Renal cortex interstitium (tissue), 15 donors: ENCODE measurements around the gene ZFP69B. TPM values are rescaled to one million over a fixed set of nuclear protein-coding genes. Genes with fewer than 3 reads are reported as not detected.
A peak's percentile ranks its signal among the peaks of the same experiment; 100 is the strongest.

Experiments
- DNase-seq, 11 donors: peaks; one replicate each; pipeline ENCODE4 v3.0.0-alpha.2; 2013; ENCODE audit warnings: low read depth in 9 of 11, low spot score in 4 of 11; ENCODE audit errors: extremely low read depth in 1 of 11
- long read RNA-seq, 16 experiments: transcript quantifications; one replicate each; lab custom pipeline, GENCODE V29; 2026
- polyA plus RNA-seq, 3 donors: library from polyadenylated mRNA; unstranded; fragments of 120-200 nt; gene quantifications; one replicate each; pipeline ENCODE4 v1.2.1, GENCODE V29; 2013; ENCODE audit not compliant: insufficient read length in 3 of 3

Gene ZFP69B
- 1 to 10 TPM; 4.9 to 6.3 (median 5.9) TPM for polyA plus RNA-seq
- long read RNA-seq, donor 1 = 0 reads
- long read RNA-seq, donor 2 = 0 reads
- long read RNA-seq, donor 3 = 0 reads
- long read RNA-seq, donor 4 = 0 reads
- long read RNA-seq, donor 5 = 0 reads
- long read RNA-seq, donor 6, partial matches to known transcripts = 0 of 2 reads
- long read RNA-seq, donor 6, other reads (novel, unspliced or antisense) = 0 of 2 reads
- long read RNA-seq, donor 7 = 0 reads
- long read RNA-seq, donor 8, partial matches to known transcripts = 0 of 1 reads
- long read RNA-seq, donor 8, other reads (novel, unspliced or antisense) = 0 of 1 reads
- long read RNA-seq, donor 9 = 0 reads
- long read RNA-seq, donor 10 = 0 reads
- long read RNA-seq, donor 11 = 0 reads
- long read RNA-seq, donor 12, partial matches to known transcripts = 0 of 1 reads
- long read RNA-seq, donor 12, other reads (novel, unspliced or antisense) = 0 of 1 reads
- long read RNA-seq, donor 13 = 0 reads
- long read RNA-seq, donor 14 = 0 reads
- long read RNA-seq, donor 15, partial matches to known transcripts = 0 of 1 reads
- long read RNA-seq, donor 15, other reads (novel, unspliced or antisense) = 0 of 1 reads
- long read RNA-seq, donor 16, partial matches to known transcripts = 0 of 1 reads
- long read RNA-seq, donor 16, other reads (novel, unspliced or antisense) = 0 of 1 reads

GRCh38 chr1:40449684-40450494, at the start of gene ZFP69B:
ZFP69B (plus strand) TSS chr1:40450476; CDS start chr1:40450962, 486 bp downstream.
- peak; percentile 80 to 93 (median 90) for DNase-seq

GRCh38 chr1:40401473-40402201, 48.6 kb upstream of the ZFP69B start:
- DNase-seq = no peak

DNA sequence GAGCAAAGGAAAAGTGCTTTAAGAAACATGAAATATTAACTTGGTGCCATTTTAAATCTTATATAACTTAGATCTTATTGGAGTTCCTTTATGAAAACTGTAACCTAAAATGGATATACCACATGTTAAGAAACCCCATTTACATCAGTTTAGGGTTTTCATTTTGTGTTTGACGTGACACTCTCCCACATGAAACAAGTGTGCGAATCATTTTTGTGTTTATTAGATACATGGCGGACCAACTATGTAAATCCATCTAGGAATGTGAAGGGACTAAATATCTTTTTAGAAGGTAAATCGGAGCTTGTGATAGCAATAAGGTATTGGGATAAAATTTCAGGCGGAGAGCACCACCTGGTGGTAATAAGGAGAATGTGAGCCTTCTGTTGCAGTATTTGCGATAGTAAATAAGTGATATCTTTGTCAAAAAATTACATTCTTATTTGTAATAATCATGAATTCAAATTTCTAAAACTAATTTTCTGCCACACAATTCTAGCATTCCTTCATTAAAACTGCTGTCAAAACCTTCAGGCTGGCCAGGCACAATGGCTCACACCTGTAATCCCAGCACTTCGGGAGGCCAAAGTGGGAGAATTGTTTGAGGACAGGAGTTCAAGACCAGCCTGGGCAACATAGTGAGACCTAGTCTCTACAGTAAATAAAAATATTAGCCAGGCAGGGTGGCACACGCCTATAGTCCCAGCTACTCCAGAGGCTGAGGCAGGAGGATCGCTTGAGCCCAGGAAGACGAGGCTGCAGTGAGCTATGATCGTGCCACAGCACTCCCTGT, 45.4 kb upstream of the ZFP69B start:
- DNase-seq = peak in 7 of 11 donors; percentile 29 to 53 (median 38)

DNA sequence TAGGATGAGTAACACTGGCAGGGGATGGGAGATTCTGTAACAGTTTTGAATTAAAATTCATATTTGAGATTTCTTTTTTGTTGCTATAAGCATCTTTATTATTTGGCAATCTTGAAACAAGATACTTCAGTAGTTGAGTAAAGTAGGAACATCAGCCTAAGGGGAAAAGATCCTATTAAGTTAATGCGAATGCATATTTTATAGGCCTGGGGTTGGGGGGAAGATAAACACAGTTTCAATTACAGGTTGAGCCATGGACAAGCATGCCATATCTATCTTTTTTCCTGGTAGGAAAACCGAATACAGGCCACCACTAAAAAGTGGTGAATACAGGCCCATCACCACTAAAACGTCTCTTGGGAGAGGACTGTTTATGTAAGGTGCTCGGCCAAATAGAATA, 44.5 kb upstream of the ZFP69B start:
- no peak for DNase-seq

- DNase-seq = no peak
Observed at GRCh38 chr1:40407453-40407852, 42.8 kb upstream of the ZFP69B start.

DNA sequence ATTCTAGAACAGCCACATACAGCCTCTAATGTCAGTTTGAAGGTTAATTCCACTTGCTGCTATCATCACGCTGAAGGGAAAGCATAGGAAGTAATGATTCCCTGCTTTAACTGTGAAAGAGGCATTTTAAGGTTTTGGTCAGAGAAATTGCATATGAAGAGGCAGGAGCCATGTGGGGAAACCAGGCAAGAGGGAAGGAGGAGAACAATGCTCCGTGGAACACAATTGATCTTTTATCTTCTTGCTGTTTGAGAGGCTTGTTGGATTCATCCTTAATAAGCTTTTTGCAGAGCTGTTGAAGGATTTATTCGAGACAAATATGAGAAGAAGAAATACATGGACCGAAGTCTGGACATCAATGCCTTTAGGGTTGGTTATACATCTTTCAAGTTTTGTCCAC, 40.8 kb upstream of the ZFP69B start:
- no peak for DNase-seq

DNA sequence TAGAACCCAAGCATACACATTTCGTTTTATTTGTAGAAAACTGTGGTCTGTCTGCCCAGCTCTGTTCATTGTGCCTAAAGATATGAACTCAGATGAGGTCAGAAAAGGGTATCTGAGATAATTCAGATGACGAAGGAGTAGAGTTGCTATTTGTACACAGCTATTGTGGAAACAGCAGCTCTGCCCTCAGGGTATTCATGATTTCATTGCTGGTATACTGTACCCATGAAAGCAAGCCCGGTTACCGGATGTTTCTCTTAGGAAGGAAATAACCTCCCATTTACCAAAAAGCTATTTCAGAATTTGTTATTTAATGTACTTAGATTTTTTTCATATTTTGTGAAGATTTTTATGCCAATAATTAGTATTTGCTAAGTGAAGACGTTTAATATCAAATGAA, 39.0 kb upstream of the ZFP69B start:
- peak in 1 of 11 donors; percentile 13 for DNase-seq

DNA sequence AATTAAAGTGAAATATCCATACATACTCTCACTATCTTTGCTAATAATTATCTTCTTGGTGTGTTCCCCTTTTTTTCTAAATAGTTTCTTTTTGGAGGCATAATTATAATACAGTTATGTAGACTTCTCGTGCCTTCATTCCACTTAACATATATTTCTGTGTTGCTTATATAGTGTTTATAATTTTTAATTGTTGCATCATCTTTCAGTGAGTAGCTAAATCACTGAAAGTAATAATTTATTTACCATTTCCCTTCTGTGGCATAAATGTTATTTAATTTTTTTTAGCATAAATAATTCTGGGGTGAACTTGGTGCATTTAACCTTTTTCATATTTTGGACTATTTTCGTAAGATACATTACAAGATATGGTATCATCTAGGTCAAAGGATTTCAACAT, 38.4 kb upstream of the ZFP69B start:
- DNase-seq = no peak

DNA sequence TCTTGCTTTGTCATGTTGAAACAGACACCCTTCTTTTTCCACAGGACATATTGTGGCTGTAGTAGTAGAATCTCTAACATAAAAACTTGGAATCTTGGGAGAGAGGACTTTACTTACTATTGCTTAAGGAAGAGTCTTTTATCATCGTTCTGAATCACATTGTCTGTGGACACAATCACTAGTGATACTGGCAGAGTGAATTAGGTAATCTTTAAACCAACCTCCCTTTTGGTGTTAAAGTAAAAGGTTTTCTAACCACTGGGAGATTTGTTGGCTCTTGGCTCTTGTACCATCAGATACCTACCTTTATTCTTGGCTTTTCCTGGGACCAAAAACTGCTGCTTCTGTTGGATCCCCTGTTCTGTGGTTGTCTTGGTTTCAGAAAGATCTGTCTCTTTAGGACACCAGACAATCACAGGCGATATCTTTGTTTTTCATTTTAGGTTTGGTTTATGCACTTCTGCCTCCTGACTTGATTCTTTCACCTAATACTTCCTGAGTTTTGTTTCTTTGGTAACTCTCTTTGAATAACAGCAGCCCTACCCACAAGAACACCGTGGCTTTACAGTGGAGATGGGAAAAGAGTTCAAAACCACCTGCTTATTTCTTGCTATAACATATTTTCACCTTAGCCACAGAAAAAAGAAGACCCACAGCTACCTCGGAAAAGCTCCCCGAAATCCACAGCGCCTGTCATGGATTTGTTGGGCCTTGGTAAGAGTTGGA, 36.6 kb upstream of the ZFP69B start:
- DNase-seq = no peak

DNA sequence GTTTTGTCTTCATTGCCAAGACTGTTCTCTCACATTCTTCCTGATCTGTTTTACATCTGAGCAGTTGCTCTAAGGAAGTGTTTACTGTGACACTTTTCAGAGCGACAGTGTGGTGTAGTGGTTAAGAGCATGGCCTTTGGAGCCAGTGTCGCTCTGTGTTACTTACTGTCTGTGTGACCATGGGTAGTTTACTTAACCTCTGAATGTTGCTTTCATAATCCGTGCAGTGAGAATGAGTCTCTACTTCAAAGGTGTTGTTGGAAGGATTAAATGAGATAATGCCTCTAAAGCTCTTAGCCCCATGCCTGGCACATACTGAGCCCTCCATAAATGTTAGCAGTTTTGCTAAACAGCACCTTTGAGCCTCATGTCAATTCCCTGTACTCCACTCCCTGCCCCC, 35.9 kb upstream of the ZFP69B start:
- no peak for DNase-seq

DNA sequence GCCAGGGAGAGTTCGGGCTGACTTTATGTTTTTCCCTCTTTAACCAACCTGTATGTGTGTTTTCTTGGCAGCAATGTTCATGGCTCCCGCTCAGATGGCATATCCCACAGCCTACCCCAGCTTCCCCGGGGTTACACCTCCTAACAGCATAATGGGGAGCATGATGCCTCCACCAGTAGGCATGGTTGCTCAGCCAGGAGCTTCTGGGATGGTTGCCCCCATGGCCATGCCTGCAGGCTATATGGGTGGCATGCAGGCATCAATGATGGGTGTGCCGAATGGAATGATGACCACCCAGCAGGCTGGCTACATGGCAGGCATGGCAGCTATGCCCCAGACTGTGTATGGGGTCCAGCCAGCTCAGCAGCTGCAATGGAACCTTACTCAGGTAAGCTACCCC, 33.6 kb upstream of the ZFP69B start:
- no peak for DNase-seq

DNA sequence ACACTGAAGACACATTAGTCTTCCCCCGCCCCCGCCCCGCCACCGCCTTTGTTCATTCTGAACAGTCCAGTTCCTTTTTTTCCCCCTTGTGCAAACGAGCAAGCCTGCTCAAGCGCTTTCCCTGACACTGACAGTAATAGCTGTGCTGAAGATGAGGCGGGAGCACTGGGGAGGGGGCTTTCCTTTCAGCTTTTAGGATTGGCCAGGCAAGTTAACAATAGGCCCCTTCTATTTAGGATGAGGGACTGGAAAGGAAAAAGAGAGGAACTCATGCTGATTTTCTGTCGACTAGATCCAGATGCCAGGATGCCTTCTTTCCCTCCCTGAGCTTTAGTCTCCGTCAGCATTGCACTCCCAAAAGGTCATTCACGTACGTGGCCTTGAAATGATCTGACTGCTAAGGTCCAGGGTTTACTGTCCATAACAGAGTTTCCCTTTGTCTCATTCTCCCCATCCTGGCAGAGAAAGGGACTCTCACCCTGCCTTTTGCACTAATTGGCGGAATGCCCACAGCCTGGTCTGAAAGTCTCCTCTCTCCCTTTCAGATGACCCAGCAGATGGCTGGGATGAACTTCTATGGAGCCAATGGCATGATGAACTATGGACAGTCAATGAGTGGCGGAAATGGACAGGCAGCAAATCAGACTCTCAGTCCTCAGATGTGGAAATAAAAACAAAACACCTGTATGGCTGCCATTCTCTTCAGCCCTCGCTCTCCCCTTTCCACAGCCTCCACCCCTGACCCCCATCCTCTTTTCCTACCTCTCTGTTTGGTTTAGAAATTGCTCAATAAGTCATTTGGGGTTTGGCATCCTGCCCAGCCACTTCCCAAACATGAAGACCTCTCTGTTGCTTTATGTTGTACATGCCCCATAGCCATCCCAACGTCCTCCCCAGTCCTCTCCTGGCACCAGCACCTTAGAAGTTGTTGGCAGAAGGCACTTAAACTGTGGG, 28.6 kb upstream of the ZFP69B start:
- DNase-seq = no peak

DNA sequence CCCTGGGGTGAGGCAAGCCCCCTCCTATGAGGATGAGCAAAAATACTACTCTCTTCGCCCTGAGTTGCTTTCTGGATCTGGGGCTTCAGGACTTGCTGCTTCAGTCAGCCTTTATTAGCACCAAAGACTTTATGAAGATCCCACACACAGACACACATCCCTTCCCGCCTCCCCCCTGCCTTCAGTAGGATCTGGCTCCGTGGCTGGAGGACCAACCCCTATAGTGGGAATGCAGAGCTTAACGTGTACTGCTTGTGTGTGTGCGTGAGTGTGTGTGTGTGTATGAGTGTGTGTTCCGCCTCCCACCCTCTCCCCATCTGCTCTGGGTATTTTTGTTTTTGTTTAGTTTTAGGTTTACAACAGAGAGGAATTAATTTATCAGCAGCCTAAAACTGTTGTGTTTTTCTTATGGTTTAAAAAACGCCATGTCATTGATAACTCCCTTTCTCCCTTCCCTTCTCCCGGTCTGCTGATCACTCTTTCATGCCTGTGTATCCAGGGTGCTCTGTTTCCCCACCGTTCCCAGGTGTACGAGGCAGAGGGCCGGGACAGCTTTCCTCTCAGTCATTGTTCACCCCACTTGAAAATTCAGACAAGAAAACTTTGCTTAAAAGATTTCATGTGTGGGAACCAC, 27.5 kb upstream of the ZFP69B start:
- no peak for DNase-seq

DNA sequence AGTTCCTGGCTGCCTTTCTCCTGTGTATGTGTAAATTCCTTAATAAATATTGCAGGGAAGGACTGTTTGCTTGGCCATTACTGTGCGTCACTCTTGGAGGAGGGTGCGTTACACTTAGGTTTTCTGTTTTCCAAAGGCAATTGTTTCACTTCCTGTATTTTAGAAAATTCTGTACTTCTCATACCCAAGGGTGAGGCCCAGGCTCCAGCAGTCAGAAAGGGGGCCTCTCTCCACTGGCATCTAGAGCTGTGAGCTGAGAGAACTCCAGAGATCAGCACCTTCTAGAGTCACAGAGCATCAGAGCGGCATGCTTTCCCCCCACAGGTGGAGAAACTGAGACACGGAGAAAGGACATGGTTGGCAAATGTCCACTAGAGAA, 27.0 kb upstream of the ZFP69B start:
- no peak for DNase-seq

GRCh38 chr1:40423951-40424618, 26.2 kb upstream of the ZFP69B start:
- DNase-seq = no peak

DNA sequence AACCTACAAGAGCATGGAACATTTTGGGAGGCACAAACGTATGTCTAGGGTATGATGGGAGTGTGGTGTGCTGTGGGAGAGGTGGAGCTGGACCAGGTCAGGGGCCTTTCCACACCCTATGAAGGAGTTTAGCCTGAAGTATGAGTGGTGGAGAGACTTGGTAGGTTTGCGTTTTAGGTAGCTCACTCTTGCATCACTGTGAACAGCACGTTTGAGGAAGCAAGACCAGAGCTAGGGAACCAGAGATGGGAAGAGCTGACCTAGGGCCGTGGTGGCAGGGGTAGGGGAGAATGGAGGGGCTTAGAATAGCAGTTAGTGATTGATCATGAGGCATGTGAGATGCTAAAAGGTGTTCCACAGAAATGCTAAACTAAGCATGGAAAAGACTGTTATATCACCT, 25.1 kb upstream of the ZFP69B start:
- DNase-seq = no peak
